K562 (cell line): ENCODE results near the gene ARHGAP35. TPM values are rescaled to one million over a fixed set of nuclear protein-coding genes. Genes with fewer than 3 reads are reported as not detected.

ENCODE experiments used
- ESRRB ChIP-seq: fragments of 250-450 bp; sonication (Bioruptor Pico); IDR thresholded peaks from 2 replicates; pipeline ENCODE4 v1.5.0; 2020; ENCODE audit warnings: mild to moderate bottlenecking, moderate library complexity, borderline replicate concordance
- JUN ChIP-seq, 2 experiments: sonication (generic) in 1 of 2; formaldehyde crosslinking in 1 of 2; IDR thresholded peaks; 2 replicates each; pipeline versions ENCODE4 v1.6.1 to v1.8.0; 2012 to 2022; ENCODE audit warnings: borderline replicate concordance in 2 of 2, mild to moderate bottlenecking in 2 of 2, improper control_type of control experiment in 1 of 2, low read depth in 1 of 2, low read length in 1 of 2, missing genetic modification reagents in 1 of 2
- MED1 ChIP-seq: sonication (generic); formaldehyde crosslinking; IDR thresholded peaks from 2 replicates; pipeline ENCODE4 v1.8.1; 2023; ENCODE audit warnings: missing genetic modification reagents, borderline replicate concordance
- MEF2D ChIP-seq: conservative IDR thresholded peaks from 2 replicates; pipeline ENCODE4 v1.6.1; 2016; ENCODE audit warnings: low read depth, missing genetic modification characterization, missing compliant biosample characterization
- PHB2 ChIP-seq: fragments of 450-650 bp; IDR thresholded peaks from 2 replicates; pipeline ENCODE4 v1.6.1; 2017; ENCODE audit warnings: low read depth
- POLR2AphosphoS5 ChIP-seq: IDR thresholded peaks from 2 replicates; pipeline ENCODE4 v1.6.1; 2011; ENCODE audit warnings: mild to moderate bottlenecking, low read depth, low read length, moderate library complexity; ENCODE audit not compliant: control insufficient read depth, insufficient read depth
- POLR3G ChIP-seq: IDR thresholded peaks from 2 replicates; pipeline ENCODE4 v1.6.1; 2011; ENCODE audit not compliant: insufficient read length, insufficient replicate concordance; ENCODE audit errors: extremely low read depth
- PTTG1 ChIP-seq: fragments of 450-650 bp; IDR thresholded peaks from 2 replicates; pipeline ENCODE4 v1.6.1; 2016; ENCODE audit warnings: low read depth, mild to moderate bottlenecking, missing genetic modification characterization, missing compliant biosample characterization
- RBBP5 ChIP-seq: fragments of 200-600 bp; sonication (generic); IDR thresholded peaks from 2 replicates; pipeline ENCODE4 v1.6.1; 2012; ENCODE audit warnings: borderline replicate concordance, mild to moderate bottlenecking, low read length, control low read depth, inconsistent platforms; ENCODE audit not compliant: insufficient read depth, poor library complexity, severe bottlenecking
- SIN3A ChIP-seq, 2 experiments: fragments of 150-350 bp in 1 of 2; IDR thresholded peaks; 2 replicates each; pipeline ENCODE4 v1.6.1; 2011 to 2016; ENCODE audit warnings: borderline replicate concordance in 2 of 2, low read depth in 2 of 2, low read length in 2 of 2, mild to moderate bottlenecking in 2 of 2, moderate library complexity in 2 of 2; ENCODE audit not compliant: control insufficient read depth in 1 of 2
- THRA ChIP-seq: fragments of 450-650 bp; IDR thresholded peaks from 2 replicates; pipeline ENCODE4 v1.6.1; 2017; ENCODE audit warnings: mild to moderate bottlenecking, moderate library complexity
- TSHZ1 ChIP-seq: fragments of 250-450 bp; sonication (Bioruptor Pico); IDR thresholded peaks from 2 replicates; pipeline ENCODE4 v1.4.0; 2020; ENCODE audit warnings: mild to moderate bottlenecking, moderate library complexity
- ZBTB11 ChIP-seq, 3 experiments: fragments of 200-800 bp in 1 of 3; fragments of 250-450 bp in 1 of 3; fragments of 450-650 bp in 1 of 3; sonication (Bioruptor Pico) in 1 of 3; sonication (Bioruptor generic) in 1 of 3; formaldehyde crosslinking in 1 of 3; IDR thresholded peaks; 2 replicates each; pipeline versions ENCODE4 v1.6.1 to v1.8.0; 2016 to 2022; ENCODE audit warnings: mild to moderate bottlenecking in 2 of 3, missing genetic modification characterization in 2 of 3, missing compliant biosample characterization in 1 of 3, moderate library complexity in 1 of 3
- ZFP30 ChIP-seq: fragments of 250-450 bp; sonication (Bioruptor Pico); IDR thresholded peaks from 2 replicates; pipeline ENCODE4 v1.8.0; 2022; ENCODE audit warnings: moderate library complexity, mild to moderate bottlenecking, inconsistent platforms, borderline replicate concordance
- ZNF384 ChIP-seq: IDR thresholded peaks from 2 replicates; pipeline ENCODE4 v1.6.1; 2012; ENCODE audit warnings: low read depth, low read length, improper control_type of control experiment
- ZNF76 ChIP-seq: fragments of 250-450 bp; sonication (Bioruptor Pico); IDR thresholded peaks from 2 replicates; pipeline ENCODE4 v1.4.0; 2020; ENCODE audit warnings: mild to moderate bottlenecking, moderate library complexity, borderline replicate concordance
- polyA plus RNA-seq, 8 experiments: library from polyadenylated mRNA; depleted of rRNA in 4 of 8; stranded (reverse) in 5 of 8; unstranded in 3 of 8; fragments of >200 nt; fragmentation: Nextera tagmentation in 2 of 8; fragmentation: Illumina TruSeq in 1 of 8; extraction: Ambion mirVana in 2 of 8; extraction: Trizol in 1 of 8; gene quantifications; 2 replicates each; pipeline versions ENCODE4 v1.2.1 to v1.2.3, GENCODE V29; 2011 to 2014; ENCODE audit warnings: inconsistent platforms in 1 of 8, missing spikeins in 1 of 8
- total RNA-seq, 7 experiments: library from RNA; depleted of rRNA in 6 of 7; stranded (reverse); fragments of >200 nt in 6 of 7; fragmentation: Illumina TruSeq in 2 of 7; extraction: Trizol in 2 of 7; gene quantifications; 2 replicates each; pipeline versions ENCODE4 v1.2.1 to v1.2.3, GENCODE V29; 2011 to 2021; ENCODE audit warnings: low replicate concordance in 1 of 7

The ARHGAP35 gene
- total and polyA plus RNA-seq, 9 of the 15 experiments (the other 6 are each of a cell fraction or from before 2014, with no cell fraction given) = 0.27 to 26.4 (median 10.2) TPM

GRCh38 chr19:46860125-46860845 lies 512 bp upstream of the ARHGAP35 start (continued):
- TF ChIP-seq RBBP5 (peak; percentile 73), SIN3A (IDR thresholded peaks at IDR 0.05; ENCODE audit: borderline replicate concordance in 2 of 2, control insufficient read depth in 1 of 2, low read depth in 2 of 2, low read length in 2 of 2) (peak in 1 of 2 experiments; percentile 72; a peak in 1 of 4 replicates), ESRRB (CRISPR knock-in tag) (no peak), ZNF384 (no peak; the same call in 1 of the 2 replicates), THRA (no peak), ZNF76 (CRISPR knock-in tag) (0 out of 2 replicates have a peak, but pooled peaks have one; percentile 61), MEF2D (tag) (no peak), PHB2 (no peak), PTTG1 (tag) (no peak), POLR2AphosphoS5 (peak; percentile 65), ZFP30 (no peak), POLR3G (no peak), TSHZ1 (no peak), ZBTB11 (CRISPR knock-in tag; IDR thresholded peaks at IDR 0.05) (peak in 1 of 3 experiments; percentile 57; a peak in 1 of 6 replicates), JUN (IDR thresholded peaks at IDR 0.05; ENCODE audit: borderline replicate concordance, low read depth, low read length) (peak; percentile 34; the same call in 1 of the 2 replicates), JUN (CRISPR knock-in tag; IDR thresholded peaks at IDR 0.05; ENCODE audit: borderline replicate concordance) (0 out of 2 replicates have a peak, but pooled peaks have one; percentile 27), MED1 (no peak)
